ENCODE measurements around the gene GJA5. TPM values are rescaled to one million over a fixed set of nuclear protein-coding genes. Genes with fewer than 3 reads are reported as not detected.

The GJA5 gene
- total RNA-seq, 4 donors from 2014 or later = 9.8 to 14.6 (median 12.0) TPM

- intact Hi-C loops (cut with DNase I) = no loop called here
Measured at GRCh38 chr1:147745271-147745670, 15.1 kb downstream of the GJA5 start.

GRCh38 chr1:147741065-147741464 is 19.3 kb downstream of the GJA5 start:
- no peak for TF ChIP-seq CTCF (IDR thresholded peaks at IDR 0.05)
- TF ChIP-seq POLR2A (IDR thresholded peaks at IDR 0.05; ENCODE audit: low read depth) = no peak
- no peak for TF ChIP-seq POLR2AphosphoS5 (IDR thresholded peaks at IDR 0.05)
- no peak for TF ChIP-seq EP300 (IDR thresholded peaks at IDR 0.05)
- no peaks in the 10 kb centered on the region for H3K9me3 ChIP-seq
- H3K4me1 ChIP-seq = peaks cover 0 to 9% (median 7%) of the 10 kb centered on the region in 4 donors
- peak; percentile 50 for DNase-seq (ENCODE audit: extremely low spot score)
- no peaks in the 10 kb centered on the region for H3K36me3 ChIP-seq
- H3K27ac ChIP-seq (replicated peaks in 1 of 4) = no peak overlapping the region
- H3K4me3 ChIP-seq = no peak overlapping the region
- H3K27me3 ChIP-seq = no peaks in the 10 kb centered on the region
- intact Hi-C loops (cut with DNase I) = no loop called here
- WGBS = 82% methylated on average over 1 of the region's 1 CpG

More at GRCh38 chr1:147745271-147745670, 15.1 kb downstream of the GJA5 start:
- no peaks in the 10 kb centered on the region for H3K9me3 ChIP-seq
- no peak overlapping the region for H3K27ac ChIP-seq (replicated peaks in 1 of 4)
- TF ChIP-seq CTCF (IDR thresholded peaks at IDR 0.05) = no peak
- H3K27me3 ChIP-seq = no peaks in the 10 kb centered on the region
- peaks cover 0 to 9% (median 4%) of the 10 kb centered on the region in 4 donors for H3K4me1 ChIP-seq
- H3K36me3 ChIP-seq = no peaks in the 10 kb centered on the region
- H3K4me3 ChIP-seq = no peak overlapping the region
- DNase-seq (ENCODE audit: extremely low spot score) = peak; percentile 64
- WGBS = 93% methylated on average over 4 of the region's 4 CpGs

- Histone ChIP-seq H3K36me3 (no peaks in the 10 kb centered on the region), H3K9me3 (no peaks in the 10 kb centered on the region), H3K27me3 (no peaks in the 10 kb centered on the region), H3K27ac (replicated peaks in 1 of 4) (no peak overlapping the region), H3K4me1 (peaks cover 0 to 9% (median 7%) of the 10 kb centered on the region in 4 donors), H3K4me3 (no peak overlapping the region)
- WGBS = 87% methylated on average over 3 of the region's 3 CpGs
- intact Hi-C loops (cut with DNase I) = no loop called here
- DNase-seq (ENCODE audit: extremely low spot score) = peak; percentile 31
- TF ChIP-seq POLR2A (IDR thresholded peaks at IDR 0.05; ENCODE audit: low read depth) (no peak), CTCF (IDR thresholded peaks at IDR 0.05) (no peak), POLR2AphosphoS5 (IDR thresholded peaks at IDR 0.05) (no peak), EP300 (IDR thresholded peaks at IDR 0.05) (no peak)
Measured at GRCh38 chr1:147740391-147740790, 20.0 kb downstream of the GJA5 start.

GRCh38 chr1:147738739-147739476 is 21.5 kb downstream of the GJA5 start:
- Histone ChIP-seq H3K9me3 (no peaks in the 10 kb centered on the region), H3K4me3 (no peak overlapping the region), H3K27me3 (no peaks in the 10 kb centered on the region), H3K4me1 (peaks cover 0 to 9% (median 7%) of the 10 kb centered on the region in 4 donors), H3K27ac (replicated peaks in 1 of 4) (no peak overlapping the region), H3K36me3 (no peaks in the 10 kb centered on the region)
- intact Hi-C loops (cut with DNase I) = no loop called here
- no peak for TF ChIP-seq EP300 (IDR thresholded peaks at IDR 0.05)
- no peak for TF ChIP-seq POLR2A (IDR thresholded peaks at IDR 0.05; ENCODE audit: low read depth)
- no peak for TF ChIP-seq POLR2AphosphoS5 (IDR thresholded peaks at IDR 0.05)
- no peak for TF ChIP-seq CTCF (IDR thresholded peaks at IDR 0.05)
- WGBS = 79% methylated on average over 6 of the region's 6 CpGs
- peak; percentile 89 for DNase-seq (ENCODE audit: extremely low spot score)

- no peak overlapping the region for H3K4me3 ChIP-seq
- DNase-seq (ENCODE audit: extremely low spot score) = peak; percentile 64
- WGBS = 100% methylated on average over 2 of the region's 2 CpGs
- H3K36me3 ChIP-seq = no peaks in the 10 kb centered on the region
- TF ChIP-seq POLR2A (IDR thresholded peaks at IDR 0.05; ENCODE audit: low read depth) (no peak), CTCF (IDR thresholded peaks at IDR 0.05) (no peak), POLR2AphosphoS5 (IDR thresholded peaks at IDR 0.05) (no peak), EP300 (IDR thresholded peaks at IDR 0.05) (no peak)
- H3K27me3 ChIP-seq = no peaks in the 10 kb centered on the region
- intact Hi-C loops (cut with DNase I) = no loop called here
- no peaks in the 10 kb centered on the region for H3K9me3 ChIP-seq
- H3K27ac ChIP-seq (replicated peaks in 1 of 4) = no peak overlapping the region
- H3K4me1 ChIP-seq = peaks cover 0 to 9% (median 7%) of the 10 kb centered on the region in 4 donors
Measured at GRCh38 chr1:147738129-147738528, 22.3 kb downstream of the GJA5 start.
